HG02852 (cell line): Measurements from ENCODE around the gene DNAI1.

Experiments used
- ATAC-seq: cut with Tn5 transposase; IDR thresholded peaks from one replicate; pipeline ENCODE4 v1.9.1; 2021; ENCODE audit warnings: mild to moderate bottlenecking, moderate library complexity; ENCODE audit not compliant: unreplicated experiment

Gene DNAI1

DNA sequence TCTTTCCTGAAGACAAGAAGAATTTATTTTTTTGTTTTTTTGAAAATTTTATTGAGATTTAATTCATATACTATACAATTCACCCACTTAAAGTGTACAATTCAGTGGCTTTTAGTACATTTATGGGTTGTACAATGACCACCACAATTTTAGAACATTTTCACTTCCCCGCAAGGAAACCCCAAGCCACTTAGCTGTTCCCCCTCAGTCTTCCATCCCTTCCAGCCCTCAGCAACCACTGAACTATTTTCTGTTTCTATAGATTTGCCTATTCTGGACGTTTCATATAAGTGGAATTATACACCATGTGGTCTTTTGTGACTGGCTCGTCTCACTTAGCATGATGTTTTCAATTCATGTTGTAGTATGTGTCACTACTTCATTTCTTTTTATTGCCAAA is 28.0 kb downstream of the DNAI1 start:
- no peak for ATAC-seq

- ATAC-seq: no peak
Observed at GRCh38 chr9:34490360-34490759, 31.8 kb downstream of the DNAI1 start.

- no peak for ATAC-seq
Observed at GRCh38 chr9:34490760-34491159, 32.2 kb downstream of the DNAI1 start.

DNA sequence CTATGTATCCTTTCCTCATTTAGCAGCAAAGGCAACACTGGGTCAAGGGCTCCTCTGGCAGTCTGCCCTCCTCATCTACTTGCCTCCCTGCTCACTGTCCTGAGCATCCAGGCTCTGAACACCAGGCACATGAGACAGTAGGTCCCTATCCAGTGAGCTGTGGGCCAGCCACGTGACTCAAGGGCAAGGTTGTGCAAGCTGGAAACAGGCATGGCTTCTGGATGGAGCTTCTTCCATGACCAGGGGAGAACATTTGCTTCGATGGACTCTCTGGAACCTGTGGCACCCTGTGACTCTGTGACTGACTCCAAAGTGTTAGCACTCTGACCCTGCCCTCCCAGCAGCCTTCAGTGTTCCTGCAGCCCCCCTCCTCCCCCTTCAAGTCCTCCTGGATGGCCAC is 33.0 kb downstream of the DNAI1 start:
- no peak for ATAC-seq

DNA sequence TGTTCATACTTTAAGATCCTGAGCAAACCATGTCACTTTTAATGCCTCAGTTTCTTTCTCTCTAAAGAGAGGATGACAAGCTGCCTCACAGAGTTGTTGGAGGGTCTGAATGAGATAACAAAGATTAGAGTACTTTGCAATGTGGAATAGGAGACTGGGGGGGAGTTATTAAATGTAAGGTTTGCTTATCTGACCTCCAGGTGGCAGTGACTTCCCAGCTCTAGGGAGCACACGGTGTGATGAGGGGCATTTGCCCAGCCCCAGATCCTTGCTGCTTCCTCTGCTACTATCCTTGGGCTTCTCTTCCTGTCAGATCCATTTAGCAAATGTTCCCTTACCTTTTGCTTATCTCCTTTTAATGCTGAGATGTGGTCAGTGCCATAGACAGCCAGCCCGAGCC is 33.4 kb downstream of the DNAI1 start:
- ATAC-seq: no peak

DNA sequence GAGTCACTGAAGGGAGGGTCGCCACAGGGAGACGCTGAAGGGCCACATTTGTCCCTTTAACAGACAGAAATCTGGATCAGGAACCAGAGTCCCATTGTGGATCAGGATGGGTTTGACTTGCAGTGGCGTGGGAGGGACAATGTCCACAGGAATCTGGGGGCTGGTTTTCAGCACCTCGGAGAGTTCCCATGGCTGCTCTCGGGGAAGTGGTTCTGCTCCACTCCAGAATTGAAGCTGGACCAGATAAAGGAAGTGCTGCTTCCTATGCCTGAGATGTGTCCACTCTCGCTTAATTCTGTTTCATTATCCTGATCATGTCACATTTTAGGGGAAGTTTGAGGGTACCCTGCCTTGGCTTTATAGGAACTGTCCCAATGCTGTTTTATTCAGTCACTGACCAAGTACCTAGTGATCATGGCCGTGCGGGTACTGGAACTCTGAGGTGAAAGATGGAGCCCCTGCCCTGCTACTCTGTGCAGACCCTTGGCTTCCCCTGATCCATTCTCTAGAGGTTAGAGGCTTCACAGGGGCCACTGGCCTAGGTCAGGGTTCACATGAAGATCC is 35.4 kb downstream of the DNAI1 start:
- ATAC-seq: no peak

GRCh38 chr9:34496149-34496712 is 37.6 kb downstream of the DNAI1 start:
- ATAC-seq: no peak

DNA sequence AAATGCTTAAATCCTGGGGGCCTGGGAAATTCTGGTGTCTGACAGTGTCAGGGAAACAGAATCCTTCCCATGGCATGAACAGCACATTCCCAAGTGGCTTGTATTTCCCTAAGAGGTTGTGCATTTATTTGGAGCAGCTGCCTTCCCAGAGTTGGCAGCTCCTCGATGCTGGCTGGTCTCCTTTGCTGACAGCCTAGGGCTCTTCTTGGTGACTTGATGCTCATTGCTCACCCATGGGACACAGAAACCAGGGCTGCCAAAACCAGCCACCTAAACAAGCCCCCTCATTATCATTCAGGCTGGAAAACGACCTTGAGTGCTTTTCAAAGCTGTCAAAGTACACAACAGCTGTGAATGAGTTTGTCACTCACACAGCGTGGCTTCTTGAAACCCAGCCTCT is 39.9 kb downstream of the DNAI1 start:
- ATAC-seq: no peak

DNA sequence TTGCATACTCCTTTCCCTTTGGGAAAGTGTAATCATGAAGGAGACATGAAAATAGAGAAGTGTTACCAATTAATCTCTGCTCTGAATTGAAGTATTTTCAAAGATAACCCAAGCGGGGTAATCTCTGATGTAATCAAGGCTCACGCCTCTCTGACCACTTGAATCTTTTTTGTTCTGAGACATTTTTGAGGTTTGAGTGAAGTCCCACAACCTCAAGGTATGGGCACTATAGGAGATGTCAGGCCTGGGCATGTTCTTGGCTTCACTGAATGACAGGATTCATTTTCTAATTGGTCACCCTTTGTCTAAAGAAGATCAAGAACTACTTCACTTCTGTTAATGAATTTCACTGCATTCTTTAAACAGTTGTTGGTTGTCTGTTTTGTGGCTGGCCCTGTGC is 40.5 kb downstream of the DNAI1 start:
- ATAC-seq: no peak

DNA sequence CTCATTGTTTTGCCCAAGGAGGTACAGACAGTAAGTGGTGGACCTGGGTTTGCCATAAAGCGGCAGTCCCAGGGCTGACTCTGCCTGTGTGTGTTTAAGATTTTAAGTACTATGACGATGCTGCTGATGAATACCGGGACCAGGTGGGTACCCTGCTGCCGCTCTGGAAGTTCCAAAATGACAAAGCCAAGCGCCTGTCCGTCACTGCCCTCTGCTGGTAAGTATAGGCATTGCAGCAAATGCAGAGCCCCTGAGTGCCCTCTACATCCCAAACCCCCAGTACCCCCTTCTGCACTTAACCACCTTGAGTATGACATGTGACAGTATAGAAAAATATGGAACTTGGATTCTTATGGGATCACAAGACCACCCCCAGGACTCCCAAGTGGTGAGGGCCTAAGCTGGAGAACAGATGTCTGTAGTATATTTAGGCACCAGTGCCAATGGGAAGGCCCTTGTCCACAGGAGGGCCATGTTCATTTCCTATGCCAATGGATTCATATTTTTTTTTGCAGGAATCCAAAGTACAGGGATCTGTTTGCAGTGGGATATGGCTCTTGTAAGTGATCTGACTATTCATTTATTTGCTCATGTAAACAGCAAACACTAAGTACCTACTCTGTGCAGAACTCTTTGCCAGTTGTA is 42.1 kb downstream of the DNAI1 start:
- ATAC-seq: no peak

GRCh38 chr9:34501372-34501771 is 42.8 kb downstream of the DNAI1 start:
- ATAC-seq: no peak

DNA sequence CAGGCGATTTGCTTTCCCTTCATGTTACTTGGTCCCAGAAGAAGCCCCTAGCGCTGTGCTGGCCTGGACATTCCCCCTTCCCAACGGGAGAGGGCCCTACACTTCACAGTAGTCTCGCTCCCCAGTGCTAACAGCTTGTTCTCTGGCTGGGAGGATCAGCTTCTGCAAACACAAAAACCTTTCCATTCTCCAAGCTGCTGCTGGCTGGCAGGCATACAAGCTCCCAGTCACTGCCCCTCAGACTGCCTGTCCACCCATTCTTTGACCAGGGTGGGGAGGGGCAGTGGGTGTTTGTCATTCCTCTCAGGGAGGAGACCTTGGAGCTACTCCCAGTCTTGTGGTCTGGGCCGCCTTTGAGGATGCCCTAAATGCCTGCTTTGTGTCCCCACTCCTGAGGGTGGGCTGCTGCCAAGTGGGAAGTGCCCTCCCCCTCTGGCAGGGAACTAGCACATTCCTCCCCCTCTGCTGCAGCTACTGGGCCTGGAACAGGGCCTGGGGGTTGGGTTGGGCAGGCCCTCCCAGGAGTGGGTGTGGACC is 43.4 kb downstream of the DNAI1 start:
- ATAC-seq: no peak

- ATAC-seq: no peak
Observed at GRCh38 chr9:34502471-34502870, 43.9 kb downstream of the DNAI1 start.

DNA sequence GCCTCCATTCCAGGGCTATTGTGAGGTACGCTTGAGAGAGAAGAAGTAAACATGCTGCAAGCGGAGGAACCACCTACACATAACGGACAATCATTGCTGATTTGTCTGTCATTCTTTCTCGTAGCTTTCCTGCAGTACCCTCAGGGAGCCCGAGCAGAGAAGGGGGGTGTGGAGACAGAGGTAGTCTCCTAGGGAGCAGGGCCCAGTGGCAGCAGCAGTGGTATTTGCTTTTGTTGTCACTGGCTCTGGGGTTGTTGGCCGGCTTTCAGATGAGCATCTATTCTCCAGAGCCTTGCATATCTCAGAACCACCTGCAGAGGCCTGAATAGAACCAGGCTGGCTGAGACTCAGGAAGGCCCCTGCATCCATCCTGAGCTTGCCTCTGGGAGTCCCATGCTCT is 44.3 kb downstream of the DNAI1 start:
- ATAC-seq: no peak

DNA sequence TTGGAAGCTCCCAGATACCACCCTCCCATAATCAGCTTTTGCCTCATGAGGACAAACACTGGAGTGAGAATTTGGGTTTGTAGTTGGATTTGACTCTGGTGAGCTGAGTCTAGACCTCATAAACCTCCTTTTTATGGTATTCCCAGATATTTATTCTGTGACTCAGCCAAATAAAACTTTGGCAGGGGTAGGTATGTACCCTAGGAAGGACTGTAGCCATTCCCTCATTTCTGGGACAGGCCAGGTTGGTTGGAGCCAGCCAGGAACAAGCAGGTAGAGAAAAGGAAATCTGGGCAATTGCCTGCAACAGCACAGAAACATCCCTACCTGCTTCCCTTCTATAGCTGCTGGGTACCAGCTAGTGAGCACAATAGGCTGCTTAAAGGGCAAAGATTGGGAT is 44.8 kb downstream of the DNAI1 start:
- ATAC-seq: no peak

GRCh38 chr9:34505370-34506120 is 46.9 kb downstream of the DNAI1 start:
- no peak for ATAC-seq

DNA sequence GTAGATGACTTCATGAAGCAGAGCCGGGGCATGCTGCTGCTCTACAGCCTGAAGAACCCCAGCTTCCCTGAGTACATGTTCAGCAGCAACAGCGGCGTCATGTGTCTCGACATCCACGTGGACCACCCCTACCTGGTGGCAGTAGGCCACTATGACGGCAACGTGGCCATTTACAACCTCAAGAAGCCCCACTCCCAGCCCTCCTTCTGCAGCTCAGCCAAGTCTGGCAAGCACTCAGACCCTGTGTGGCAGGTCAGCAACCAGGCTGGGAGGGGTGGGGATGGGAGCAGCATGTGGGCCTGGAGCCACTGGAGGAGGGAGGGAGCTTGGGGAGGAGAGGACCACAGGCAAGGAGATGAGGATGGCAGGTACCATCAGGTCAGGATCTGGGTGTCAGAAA is 48.0 kb downstream of the DNAI1 start:
- no peak for ATAC-seq

- ATAC-seq: no peak
Observed at GRCh38 chr9:34507556-34507955, 49.0 kb downstream of the DNAI1 start.

DNA sequence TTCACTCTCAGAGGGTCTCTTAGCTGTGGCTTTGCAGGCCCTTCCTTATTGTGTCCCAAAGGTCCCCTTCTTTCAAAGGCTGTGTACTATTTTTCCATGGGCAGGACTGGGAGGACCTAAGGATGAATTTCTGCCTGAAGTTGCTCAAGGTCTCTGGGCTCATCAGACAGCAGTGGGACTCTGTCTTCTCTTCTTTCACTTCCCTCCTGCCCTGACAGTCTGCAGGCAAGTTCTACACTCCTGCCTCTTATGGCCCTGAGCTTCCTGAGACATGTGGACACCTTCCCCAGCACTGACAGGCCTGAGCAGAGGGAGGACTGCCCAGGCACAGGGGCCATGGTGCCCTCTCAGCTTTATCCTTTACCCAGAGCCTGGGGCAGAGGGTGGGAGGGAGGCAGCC is 49.4 kb downstream of the DNAI1 start:
- ATAC-seq: no peak

GRCh38 chr9:34508463-34508862 is 49.9 kb downstream of the DNAI1 start:
- ATAC-seq: no peak

DNA sequence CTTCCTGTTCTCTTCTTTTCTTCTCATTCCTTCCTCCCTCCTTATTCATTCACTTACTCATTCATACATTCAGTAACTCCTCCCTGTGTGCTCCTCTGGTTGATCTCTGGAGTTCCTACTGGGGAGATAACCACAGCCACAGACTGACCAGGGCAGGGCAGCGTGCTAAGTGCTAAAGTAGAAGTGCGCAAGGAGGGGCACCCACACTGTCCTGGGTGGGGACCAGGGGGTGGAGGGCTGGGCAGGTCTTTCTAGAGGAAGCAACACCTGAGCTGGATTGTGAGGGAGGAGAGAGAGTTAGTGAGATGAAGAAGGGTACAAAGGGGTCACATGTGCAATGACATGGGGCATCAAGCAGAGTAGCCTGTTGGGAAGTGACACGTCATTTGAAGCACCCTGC is 50.3 kb downstream of the DNAI1 start:
- ATAC-seq: no peak
